Measurements from ENCODE around the gene PDK4.

PDK4 gene

GRCh38 chr7:95585426-95585789 is 10.9 kb downstream of the PDK4 start:
- DNase-seq (ENCODE audit: low read depth) = no peak
- H3K4me3 ChIP-seq (ENCODE audit: low read depth, low read length) = no peak overlapping the region
- TF ChIP-seq, protein P1, sequence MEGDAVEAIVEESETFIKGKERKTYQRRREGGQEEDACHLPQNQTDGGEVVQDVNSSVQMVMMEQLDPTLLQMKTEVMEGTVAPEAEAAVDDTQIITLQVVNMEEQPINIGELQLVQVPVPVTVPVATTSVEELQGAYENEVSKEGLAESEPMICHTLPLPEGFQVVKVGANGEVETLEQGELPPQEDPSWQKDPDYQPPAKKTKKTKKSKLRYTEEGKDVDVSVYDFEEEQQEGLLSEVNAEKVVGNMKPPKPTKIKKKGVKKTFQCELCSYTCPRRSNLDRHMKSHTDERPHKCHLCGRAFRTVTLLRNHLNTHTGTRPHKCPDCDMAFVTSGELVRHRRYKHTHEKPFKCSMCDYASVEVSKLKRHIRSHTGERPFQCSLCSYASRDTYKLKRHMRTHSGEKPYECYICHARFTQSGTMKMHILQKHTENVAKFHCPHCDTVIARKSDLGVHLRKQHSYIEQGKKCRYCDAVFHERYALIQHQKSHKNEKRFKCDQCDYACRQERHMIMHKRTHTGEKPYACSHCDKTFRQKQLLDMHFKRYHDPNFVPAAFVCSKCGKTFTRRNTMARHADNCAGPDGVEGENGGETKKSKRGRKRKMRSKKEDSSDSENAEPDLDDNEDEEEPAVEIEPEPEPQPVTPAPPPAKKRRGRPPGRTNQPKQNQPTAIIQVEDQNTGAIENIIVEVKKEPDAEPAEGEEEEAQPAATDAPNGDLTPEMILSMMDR (IDR thresholded peaks at IDR 0.05; ENCODE audit: insufficient read depth, low read depth, low read length, missing control alignments) = no peak

GRCh38 chr7:95584769-95585425 is 11.4 kb downstream of the PDK4 start:
- TF ChIP-seq, protein P1 (IDR thresholded peaks at IDR 0.05; ENCODE audit: insufficient read depth, low read depth, low read length, missing control alignments) = no peak
- DNase-seq (ENCODE audit: low read depth) = no peak
- H3K4me3 ChIP-seq (ENCODE audit: low read depth, low read length) = no peak overlapping the region

DNA sequence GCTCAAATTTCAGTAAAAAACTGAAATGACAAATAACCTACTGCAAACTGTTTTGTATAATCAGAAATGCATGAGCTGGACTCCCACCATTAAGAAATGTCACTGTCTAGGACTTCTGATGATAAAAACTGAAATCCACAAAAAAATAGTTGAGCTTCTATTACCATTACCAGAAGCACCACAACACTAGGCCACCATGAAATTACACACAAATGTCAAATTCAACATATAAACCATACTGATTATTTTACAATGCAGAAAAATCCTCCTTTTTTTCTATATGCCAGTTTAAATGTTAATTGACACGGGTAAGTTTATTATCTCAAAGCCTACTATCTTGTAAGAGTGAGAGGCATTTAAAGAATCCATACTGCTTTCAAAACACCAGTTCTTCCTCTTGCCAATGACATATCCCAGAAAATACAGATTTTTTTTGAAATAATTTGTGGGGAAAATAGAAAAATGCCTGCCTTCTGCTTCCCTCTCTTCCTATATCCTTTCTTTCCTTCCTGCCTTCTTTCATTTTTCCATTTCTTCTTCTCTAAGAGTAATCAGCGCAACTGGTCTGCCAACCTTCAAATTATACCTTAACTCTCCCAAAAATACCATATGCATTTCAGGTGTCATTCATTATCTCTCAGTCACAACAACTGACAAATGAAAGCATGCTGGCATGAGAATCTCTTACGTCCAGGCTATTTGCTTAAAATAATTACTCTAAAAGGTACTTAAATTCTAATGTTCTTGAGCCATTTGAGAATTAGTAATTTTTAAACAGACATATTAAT is 12.3 kb downstream of the PDK4 start:
- TF ChIP-seq, protein P1 (IDR thresholded peaks at IDR 0.05; ENCODE audit: insufficient read depth, low read depth, low read length, missing control alignments) = no peak

DNA sequence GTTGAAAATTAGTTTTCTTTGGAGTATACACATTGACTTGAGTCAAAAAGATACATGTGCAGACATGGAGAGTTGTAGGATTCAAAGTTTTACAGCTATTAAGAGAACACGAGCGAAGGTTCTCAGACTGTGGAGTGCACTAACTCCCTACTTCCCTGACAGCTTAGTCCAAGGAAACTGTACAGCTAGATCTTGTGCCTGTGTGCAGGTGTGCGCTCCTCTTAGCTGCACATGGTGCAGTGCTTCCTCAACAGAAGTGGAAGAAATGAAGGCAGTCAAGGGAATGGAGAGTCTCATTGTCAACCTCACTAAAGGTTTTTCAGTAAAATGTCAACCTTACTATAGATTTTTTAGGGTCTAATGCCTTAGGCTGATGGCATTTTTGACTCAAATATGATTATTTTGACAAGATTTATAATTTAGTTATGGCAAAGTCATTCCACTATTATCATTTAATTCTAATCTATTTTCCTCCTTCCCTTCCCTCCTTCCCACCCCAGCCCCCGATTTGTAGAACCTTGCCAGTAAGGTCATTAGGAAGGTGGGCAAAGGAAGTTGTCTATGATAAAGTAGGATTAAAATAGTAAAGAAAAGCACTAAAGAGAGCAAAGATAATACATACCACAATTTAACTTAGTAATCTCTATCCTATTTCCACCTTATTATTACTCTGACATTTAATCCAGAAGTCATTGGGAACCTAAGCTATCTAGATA is 13.6 kb downstream of the PDK4 start:
- DNase-seq (ENCODE audit: low read depth) = no peak
- TF ChIP-seq, protein P1 (IDR thresholded peaks at IDR 0.05; ENCODE audit: insufficient read depth, low read depth, low read length, missing control alignments) = no peak
- H3K4me3 ChIP-seq (ENCODE audit: low read depth, low read length) = no peak overlapping the region

More for the DNA sequence above, 12.3 kb downstream of the PDK4 start:
- DNase-seq (ENCODE audit: low read depth) = no peak
- no peak overlapping the region for H3K4me3 ChIP-seq (ENCODE audit: low read depth, low read length)

DNA sequence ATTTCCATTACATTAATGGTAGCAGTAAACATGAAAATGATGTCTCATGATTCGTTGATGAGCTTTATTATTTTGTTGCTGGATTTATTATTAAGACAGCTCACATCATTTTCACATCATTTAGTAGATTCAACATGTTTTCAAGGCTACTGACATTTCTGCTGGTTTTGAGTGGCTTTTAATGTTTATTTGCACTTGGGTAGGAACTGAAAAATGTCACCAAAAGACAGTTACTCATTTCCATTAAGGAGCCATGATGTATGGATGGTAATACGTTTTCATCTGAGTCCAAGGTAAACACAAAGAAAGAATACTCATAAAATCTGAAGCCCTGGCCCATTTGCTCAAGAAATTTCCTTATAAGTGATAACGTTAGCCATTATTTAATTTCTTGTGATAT is 14.8 kb downstream of the PDK4 start:
- DNase-seq (ENCODE audit: low read depth) = no peak
- TF ChIP-seq, protein P1 (IDR thresholded peaks at IDR 0.05; ENCODE audit: insufficient read depth, low read depth, low read length, missing control alignments) = no peak

GRCh38 chr7:95579318-95579717 is 17.0 kb downstream of the PDK4 start:
- no peak for DNase-seq (ENCODE audit: low read depth)
- TF ChIP-seq, protein P1 (IDR thresholded peaks at IDR 0.05; ENCODE audit: insufficient read depth, low read depth, low read length, missing control alignments) = no peak
- no peak overlapping the region for H3K4me3 ChIP-seq (ENCODE audit: low read depth, low read length)

More for the DNA sequence above, 14.8 kb downstream of the PDK4 start:
- H3K4me3 ChIP-seq (ENCODE audit: low read depth, low read length) = no peak overlapping the region

Measured in GM12865 (cell line).